Measurements from ENCODE around the gene HSD17B12. TPM values are rescaled to one million over a fixed set of nuclear protein-coding genes. Genes with fewer than 3 reads are reported as not detected.
A peak's percentile ranks its signal among the peaks of the same experiment; 100 is the strongest.

Gene HSD17B12
- total and polyA plus RNA-seq, 8 donors, result 64.5 to 150 (median 78.1) TPM

- no peak for DNase-seq
- intact Hi-C loops (cut with DNase I), result no loop called here
Observed at GRCh38 chr11:43825217-43825816, 144.8 kb downstream of the HSD17B12 start.

DNA sequence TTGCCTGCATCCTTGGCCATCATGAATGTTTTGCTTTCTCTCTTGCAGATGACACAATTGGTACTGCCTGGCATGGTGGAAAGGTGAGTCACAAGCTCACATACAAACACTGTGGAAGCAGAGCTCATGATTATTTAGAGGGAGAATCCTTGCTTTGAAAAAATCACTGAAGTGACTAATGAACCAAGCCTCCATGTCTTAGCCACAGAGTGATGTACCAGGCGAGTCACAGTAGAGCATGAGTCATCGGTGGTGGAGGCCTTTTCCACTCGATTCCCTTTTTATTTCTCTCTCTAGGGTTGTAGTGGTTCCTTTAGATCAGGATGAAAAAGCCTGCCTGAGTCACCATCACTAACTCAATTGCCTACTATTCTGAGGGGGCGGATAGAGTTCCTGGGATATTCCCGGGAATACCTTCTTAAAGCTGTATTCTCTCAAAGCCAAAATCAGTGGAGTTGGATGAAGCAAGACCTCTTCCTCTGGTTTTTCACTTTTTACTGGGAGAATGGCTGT lies 150.4 kb downstream of the HSD17B12 start:
- DNase-seq, result peak in 1 of 4 donors; percentile 51
- Histone ChIP-seq H3K36me3 (peaks cover 0 to 5% of the 10 kb centered on the region in 2 donors), H3K9me3 (no peaks in the 10 kb centered on the region), H3K4me3 (no peak overlapping the region), H3K27me3 (no peaks in the 10 kb centered on the region), H3K4me1 (peaks cover 5 to 20% of the 10 kb centered on the region in 2 donors), H3K27ac (peak overlapping the region in 1 of 2 donors; percentile 5)
- TF ChIP-seq, protein P1, sequence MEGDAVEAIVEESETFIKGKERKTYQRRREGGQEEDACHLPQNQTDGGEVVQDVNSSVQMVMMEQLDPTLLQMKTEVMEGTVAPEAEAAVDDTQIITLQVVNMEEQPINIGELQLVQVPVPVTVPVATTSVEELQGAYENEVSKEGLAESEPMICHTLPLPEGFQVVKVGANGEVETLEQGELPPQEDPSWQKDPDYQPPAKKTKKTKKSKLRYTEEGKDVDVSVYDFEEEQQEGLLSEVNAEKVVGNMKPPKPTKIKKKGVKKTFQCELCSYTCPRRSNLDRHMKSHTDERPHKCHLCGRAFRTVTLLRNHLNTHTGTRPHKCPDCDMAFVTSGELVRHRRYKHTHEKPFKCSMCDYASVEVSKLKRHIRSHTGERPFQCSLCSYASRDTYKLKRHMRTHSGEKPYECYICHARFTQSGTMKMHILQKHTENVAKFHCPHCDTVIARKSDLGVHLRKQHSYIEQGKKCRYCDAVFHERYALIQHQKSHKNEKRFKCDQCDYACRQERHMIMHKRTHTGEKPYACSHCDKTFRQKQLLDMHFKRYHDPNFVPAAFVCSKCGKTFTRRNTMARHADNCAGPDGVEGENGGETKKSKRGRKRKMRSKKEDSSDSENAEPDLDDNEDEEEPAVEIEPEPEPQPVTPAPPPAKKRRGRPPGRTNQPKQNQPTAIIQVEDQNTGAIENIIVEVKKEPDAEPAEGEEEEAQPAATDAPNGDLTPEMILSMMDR (IDR thresholded peaks at IDR 0.05), result no peak
- ATAC-seq, result peak; percentile 90
- intact Hi-C loops (cut with DNase I), result no loop called here

More at GRCh38 chr11:43825217-43825816, 144.8 kb downstream of the HSD17B12 start:
- Histone ChIP-seq H3K9me3 (no peaks in the 10 kb centered on the region), H3K27me3 (no peaks in the 10 kb centered on the region), H3K27ac (no peak overlapping the region), H3K4me3 (no peak overlapping the region), H3K4me1 (no peaks in the 10 kb centered on the region), H3K36me3 (peaks cover 0 to 15% of the 10 kb centered on the region in 2 donors)
- peak; percentile 68 for ATAC-seq
- TF ChIP-seq, protein P1 (IDR thresholded peaks at IDR 0.05), result peak; percentile 46 to 63

DNA sequence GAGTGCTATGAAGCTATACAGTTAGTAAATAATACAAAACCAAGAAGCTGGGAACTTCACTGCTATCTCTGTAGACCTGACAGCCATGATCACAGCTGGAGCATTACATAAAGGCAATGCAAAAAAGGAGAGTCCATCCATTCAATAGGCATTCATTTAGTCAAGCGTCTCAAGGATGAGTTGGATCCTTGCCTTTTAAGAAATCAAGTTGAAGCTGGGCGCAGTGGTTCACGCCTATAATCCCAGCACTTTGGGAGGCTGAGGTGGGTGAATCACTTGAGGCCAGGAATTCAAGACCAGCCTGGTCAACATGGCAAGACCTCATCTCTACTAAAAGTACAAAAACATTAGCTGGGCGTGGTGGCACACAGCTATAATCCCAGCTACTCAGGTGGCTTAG lies 152.0 kb downstream of the HSD17B12 start:
- Histone ChIP-seq H3K9me3 (no peaks in the 10 kb centered on the region), H3K27me3 (no peaks in the 10 kb centered on the region), H3K36me3 (peaks cover 0 to 5% of the 10 kb centered on the region in 2 donors), H3K4me3 (no peak overlapping the region), H3K4me1 (peaks cover 5 to 20% of the 10 kb centered on the region in 2 donors), H3K27ac (no peak overlapping the region)
- ATAC-seq (no peak), DNase-seq (no peak)
- intact Hi-C loops (cut with DNase I), result no loop called here
- TF ChIP-seq, protein P1 (IDR thresholded peaks at IDR 0.05), result no peak

DNA sequence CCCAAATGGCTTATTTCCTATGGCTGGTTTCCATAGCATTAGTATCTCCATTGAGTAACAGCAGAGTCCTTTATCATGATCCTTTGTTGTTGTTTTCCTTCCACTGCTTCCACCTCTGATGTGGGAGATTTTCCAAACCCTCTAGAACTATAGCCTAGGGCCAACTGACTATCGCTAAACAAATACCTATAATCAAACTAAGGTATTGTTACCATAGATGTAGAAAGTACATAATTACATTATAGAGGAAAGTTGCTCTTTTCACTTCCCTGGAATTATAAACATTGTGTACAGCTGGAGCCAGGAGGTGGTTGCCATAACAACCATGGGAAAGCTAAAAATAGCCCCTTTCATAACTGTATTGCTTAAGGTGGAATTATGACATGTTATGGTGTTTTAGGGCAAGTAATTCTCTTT lies 153.1 kb downstream of the HSD17B12 start:
- Histone ChIP-seq H3K4me1 (peaks cover 5 to 20% of the 10 kb centered on the region in 2 donors), H3K27ac (no peak overlapping the region), H3K9me3 (no peaks in the 10 kb centered on the region), H3K4me3 (no peak overlapping the region), H3K27me3 (no peaks in the 10 kb centered on the region), H3K36me3 (peaks cover 0 to 5% of the 10 kb centered on the region in 2 donors)
- TF ChIP-seq, protein P1 (IDR thresholded peaks at IDR 0.05), result no peak
- intact Hi-C loops (cut with DNase I), result no loop called here
- ATAC-seq (peak; percentile 39), DNase-seq (peak in 2 of 4 donors; percentile 59 to 78)

- intact Hi-C loops (cut with DNase I), result no loop called here
- no peaks in the 10 kb centered on the region for H3K9me3 ChIP-seq
- H3K4me3 ChIP-seq, result no peak overlapping the region
- TF ChIP-seq, protein P1 (IDR thresholded peaks at IDR 0.05), result no peak
- DNase-seq (peak in 1 of 4 donors; percentile 6), ATAC-seq (peak; percentile 8)
- H3K4me1 ChIP-seq, result peaks cover 5 to 20% of the 10 kb centered on the region in 2 donors
- H3K27ac ChIP-seq, result no peak overlapping the region
- H3K36me3 ChIP-seq, result peaks cover 0 to 6% of the 10 kb centered on the region in 2 donors
- H3K27me3 ChIP-seq, result no peaks in the 10 kb centered on the region
Observed at GRCh38 chr11:43834286-43834685, 153.7 kb downstream of the HSD17B12 start.

Measured in left lung (tissue), 10 donors.